Stimulated activated CD8-positive, alpha-beta memory T cell treated with anti-CD3 and anti-CD28 coated beads, Interleukin-2, amount 100 ng/mL, for 1 hour (primary cell): ENCODE data around the gene UBR2.
"Not testable (repeated sequence)": the region's sequence is repeated elsewhere in the genome, so short reads cannot be mapped to it uniquely, and the experiment has no call there.

ENCODE experiments used
- DNase-seq, 2 donors: peaks; one replicate each; pipeline ENCODE4 v3.0.0-alpha.2; 2020; ENCODE audit warnings: low read depth in 2 of 2

Gene UBR2

GRCh38 chr6:42618686-42619085 is 54.9 kb downstream of the UBR2 start:
- no peak for DNase-seq

- DNase-seq, result no peak
These were observed 56.1 kb downstream of the UBR2 start for GRCh38 chr6:42619963-42620362.

GRCh38 chr6:42624601-42625000 is 60.8 kb downstream of the UBR2 start:
- DNase-seq, result no peak

GRCh38 chr6:42627044-42627443 is 63.2 kb downstream of the UBR2 start:
- DNase-seq, result no peak

GRCh38 chr6:42627674-42628073 is 63.8 kb downstream of the UBR2 start:
- DNase-seq, result no peak

- DNase-seq, result no peak
These were observed 64.8 kb downstream of the UBR2 start for GRCh38 chr6:42628604-42629003.

- no peak for DNase-seq
These were observed 66.0 kb downstream of the UBR2 start for GRCh38 chr6:42629845-42630244.

- no peak for DNase-seq
These were observed 73.9 kb downstream of the UBR2 start for GRCh38 chr6:42637681-42638080.

GRCh38 chr6:42642794-42643193 is 79.0 kb downstream of the UBR2 start:
- no peak for DNase-seq

GRCh38 chr6:42644211-42644610 is 80.4 kb downstream of the UBR2 start:
- DNase-seq, result no peak

- no peak for DNase-seq
These were observed 88.4 kb downstream of the UBR2 start for GRCh38 chr6:42652024-42652746.

- DNase-seq, result no peak
These were observed 90.0 kb downstream of the UBR2 start for GRCh38 chr6:42653851-42654250.

GRCh38 chr6:42659806-42660205 is 96.0 kb downstream of the UBR2 start:
- DNase-seq, result no peak

GRCh38 chr6:42661540-42662153 is 97.8 kb downstream of the UBR2 start:
- peak; percentile 66 to 80 for DNase-seq

- no peak for DNase-seq
These were observed 100.9 kb downstream of the UBR2 start for GRCh38 chr6:42664718-42665117.

- DNase-seq, result not testable (repeated sequence)
These were observed 110.5 kb downstream of the UBR2 start for GRCh38 chr6:42674368-42674767.

GRCh38 chr6:42674780-42675179 is 111.0 kb downstream of the UBR2 start:
- DNase-seq, result no peak

GRCh38 chr6:42679358-42679757 is 115.5 kb downstream of the UBR2 start:
- DNase-seq, result no peak

- DNase-seq, result no peak
These were observed 124.5 kb downstream of the UBR2 start for GRCh38 chr6:42688281-42688680.

- DNase-seq, result no peak
These were observed 125.5 kb downstream of the UBR2 start for GRCh38 chr6:42689371-42689770.

GRCh38 chr6:42690151-42690702 is 126.4 kb downstream of the UBR2 start:
- DNase-seq, result no peak

- DNase-seq, result no peak
These were observed 127.0 kb downstream of the UBR2 start for GRCh38 chr6:42690872-42691271.
